PC-9 (cell line): Measurements from ENCODE around the gene IFITM5. TPM values are rescaled to one million over a fixed set of nuclear protein-coding genes. Genes with fewer than 3 reads are reported as not detected.

Experiments used
- BruUV-seq: library from RNA; stranded (reverse); fragments of 400-500 nt; replicated peaks from 2 replicates; lab custom pipeline; 2021; lab: Mats Ljungman, UMichigan
- CTCF ChIA-PET: fragments of 300-600 bp; sonication (Branson Sonifier 250); formaldehyde crosslinking; loops from one replicate; lab custom pipeline; 2022; ENCODE audit warnings: antibody characterized with exemption; lab: Charles Lee
- POLR2A ChIA-PET: fragments of 300-600 bp; sonication (Branson Sonifier 250); formaldehyde crosslinking; loops from one replicate; lab custom pipeline; 2022; ENCODE audit warnings: antibody characterized with exemption; ENCODE audit not compliant: unreplicated experiment; lab: Charles Lee
- DNase-seq, 2 experiments: peaks; one replicate each; pipeline versions ENCODE4 v3.0.0 to v3.0.0-alpha.2; 2015 to 2022; ENCODE audit warnings: mixed read lengths in 1 of 2
- H2AFZ ChIP-seq: fragments of 200-600 bp; sonication (generic); 2 replicates; pipeline ENCODE4 v1.8.1; 2017; ENCODE audit warnings: antibody characterized with exemption
- H3F3A ChIP-seq: fragments of 200-600 bp; sonication (generic); 2 replicates; pipeline ENCODE4 v1.8.1; 2017; ENCODE audit warnings: antibody characterized with exemption, mild to moderate bottlenecking, low read depth; ENCODE audit not compliant: insufficient read depth
- H3K27ac ChIP-seq: fragments of 200-600 bp; sonication (generic); 2 replicates; pipeline ENCODE4 v1.6.1; 2016; ENCODE audit warnings: mixed run types
- H3K27me3 ChIP-seq: fragments of 200-600 bp; sonication (generic); 2 replicates; pipeline ENCODE4 v1.6.1; 2016; ENCODE audit warnings: low read depth, mixed run types; ENCODE audit not compliant: insufficient read depth
- H3K36me3 ChIP-seq: fragments of 200-600 bp; sonication (generic); 2 replicates; pipeline ENCODE4 v1.6.1; 2016; ENCODE audit warnings: low read depth, mixed run types
- H3K4me1 ChIP-seq: fragments of 200-600 bp; sonication (generic); replicated peaks from 2 replicates; pipeline ENCODE4 v1.6.1; 2016; ENCODE audit warnings: mixed run types; ENCODE audit not compliant: insufficient read depth
- H3K4me2 ChIP-seq: fragments of 200-600 bp; sonication (generic); 2 replicates; pipeline ENCODE4 v1.6.1; 2017; ENCODE audit warnings: mixed run types
- H3K4me3 ChIP-seq: fragments of 200-600 bp; sonication (generic); 2 replicates; pipeline ENCODE4 v1.6.1; 2016; ENCODE audit warnings: mixed run types
- H3K79me2 ChIP-seq: fragments of 200-600 bp; sonication (generic); 2 replicates; pipeline ENCODE4 v1.6.1; 2017; ENCODE audit warnings: low read depth, mixed run types
- H3K9me2 ChIP-seq: fragments of 200-600 bp; sonication (generic); 2 replicates; pipeline ENCODE4 v1.8.1; 2017; ENCODE audit warnings: mild to moderate bottlenecking; ENCODE audit not compliant: insufficient read depth
- H3K9me3 ChIP-seq: fragments of 200-600 bp; sonication (generic); 2 replicates; pipeline ENCODE4 v1.8.1; 2016; ENCODE audit warnings: low read depth; ENCODE audit not compliant: insufficient read depth
- H4K20me1 ChIP-seq: fragments of 200-600 bp; sonication (generic); 2 replicates; pipeline ENCODE4 v1.8.1; 2017; ENCODE audit not compliant: insufficient read depth
- CTCF ChIP-seq: fragments of 200-600 bp; sonication (generic); conservative IDR thresholded peaks from 2 replicates; pipeline ENCODE4 v1.6.1; 2017; ENCODE audit warnings: mixed run types, antibody characterized with exemption, mild to moderate bottlenecking, moderate library complexity
- EZH2 ChIP-seq: fragments of 200-600 bp; sonication (generic); IDR thresholded peaks from 2 replicates; pipeline ENCODE4 v1.8.0; 2017; ENCODE audit warnings: antibody characterized with exemption, low read depth
- intact Hi-C: fragments of 100-400 bp; cut with micrococcal nuclease; formaldehyde crosslinking; loops from one replicate; pipeline ENCODE4 v1.10.0; 2022; ENCODE audit not compliant: unreplicated experiment
- total RNA-seq: library from RNA; stranded (reverse); gene quantifications from 2 replicates; pipeline ENCODE4 v1.2.3, GENCODE V29; 2021

The IFITM5 gene
- total RNA-seq, 1 experiment from 2014 or later, result not detected

GRCh38 chr11:294780-295179 lies 4.5 kb downstream of the IFITM5 start:
- no peaks in the 10 kb centered on the region for H3K79me2 ChIP-seq
- intact Hi-C loops, result no loop called here
- no peak overlapping the region for H2AFZ ChIP-seq
- no peak overlapping the region for H3K4me2 ChIP-seq
- no peak overlapping the region for H3K27ac ChIP-seq
- H3K4me3 ChIP-seq, result no peak overlapping the region
- H3K9me3 ChIP-seq, result no peaks in the 10 kb centered on the region
- DNase-seq, result no peak
- BruUV-seq, result no TSS peak
- H3K36me3 ChIP-seq, result no peaks in the 10 kb centered on the region
- H3K27me3 ChIP-seq, result no peaks in the 10 kb centered on the region
- H3K4me1 ChIP-seq, result no peaks in the 10 kb centered on the region
- ChIA-PET POLR2A (no interaction called here), CTCF (no interaction called here)
- no peaks in the 10 kb centered on the region for H4K20me1 ChIP-seq
- no peaks in the 10 kb centered on the region for H3K9me2 ChIP-seq
- no peaks in the 10 kb centered on the region for H3F3A ChIP-seq
- TF ChIP-seq CTCF, result no peak
- TF ChIP-seq EZH2, result no peak

- no peak for DNase-seq
- Histone ChIP-seq H3K36me3 (no peaks in the 10 kb centered on the region), H3K9me2 (no peaks in the 10 kb centered on the region), H4K20me1 (no peaks in the 10 kb centered on the region), H3K79me2 (no peaks in the 10 kb centered on the region), H3K27me3 (no peaks in the 10 kb centered on the region), H3F3A (no peaks in the 10 kb centered on the region), H3K4me1 (no peaks in the 10 kb centered on the region), H2AFZ (no peak overlapping the region), H3K9me3 (no peaks in the 10 kb centered on the region), H3K27ac (no peak overlapping the region), H3K4me3 (no peak overlapping the region), H3K4me2 (no peak overlapping the region)
- ChIA-PET POLR2A (no interaction called here), CTCF (no interaction called here)
- BruUV-seq, result no TSS peak
- TF ChIP-seq CTCF (no peak), EZH2 (no peak)
- intact Hi-C loops, result no loop called here
Observed at GRCh38 chr11:293852-294661, 5.3 kb downstream of the IFITM5 start.

GRCh38 chr11:293271-293851 lies 6.0 kb downstream of the IFITM5 start:
- H3K27ac ChIP-seq, result no peak overlapping the region

More at GRCh38 chr11:293271-293851, 6.0 kb downstream of the IFITM5 start:
- Histone ChIP-seq H3K4me2 (no peak overlapping the region), H3K36me3 (no peaks in the 10 kb centered on the region), H3K9me2 (no peaks in the 10 kb centered on the region), H3F3A (no peaks in the 10 kb centered on the region), H3K4me3 (no peak overlapping the region), H2AFZ (no peak overlapping the region), H3K4me1 (no peaks in the 10 kb centered on the region), H4K20me1 (no peaks in the 10 kb centered on the region), H3K9me3 (no peaks in the 10 kb centered on the region), H3K79me2 (no peaks in the 10 kb centered on the region), H3K27me3 (no peaks in the 10 kb centered on the region)
- TF ChIP-seq CTCF, result no peak
- TF ChIP-seq EZH2, result no peak
- no TSS peak for BruUV-seq
- intact Hi-C loops, result no loop called here
- POLR2A ChIA-PET, result no interaction called here
- CTCF ChIA-PET, result no interaction called here
- DNase-seq, result no peak
